SK-N-SH treated with all-trans-retinoic acid at 6 μM for 48 hours (cell line): Measurements from ENCODE around the gene UTRN.

Source experiments
- ATAC-seq: fragments of 200-7000 bp; cut with Tn5 transposase; 3 replicates; pipeline ENCODE4 v1.9.1; 2020; ENCODE audit warnings: mild to moderate bottlenecking, moderate library complexity
- ARNTL ChIP-seq: fragments of 450-650 bp; formaldehyde crosslinking; IDR thresholded peaks from 2 replicates; pipeline ENCODE4 v1.5.0; 2020; ENCODE audit warnings: low read depth, mild to moderate bottlenecking, moderate library complexity, borderline replicate concordance
- BACH2 ChIP-seq: fragments of 250-450 bp; sonication (Bioruptor Pico); IDR thresholded peaks from 2 replicates; pipeline ENCODE4 v1.9.0; 2021; ENCODE audit warnings: mild to moderate bottlenecking, borderline replicate concordance
- CREB5 ChIP-seq: fragments of 250-450 bp; sonication (Bioruptor Pico); IDR thresholded peaks from 2 replicates; pipeline ENCODE4 v1.5.1; 2020; ENCODE audit warnings: low read depth, mild to moderate bottlenecking, moderate library complexity
- CSDC2 ChIP-seq: fragments of 250-450 bp; sonication (Bioruptor Pico); IDR thresholded peaks from 2 replicates; pipeline ENCODE4 v1.5.0; 2020; ENCODE audit warnings: mild to moderate bottlenecking, moderate library complexity
- ESRRG ChIP-seq: fragments of 250-450 bp; sonication (Bioruptor Pico); IDR thresholded peaks from 2 replicates; pipeline ENCODE4 v1.6.1; 2021; ENCODE audit warnings: mild to moderate bottlenecking
- GLIS3 ChIP-seq: fragments of 250-450 bp; sonication (Bioruptor Pico); IDR thresholded peaks from 2 replicates; pipeline ENCODE4 v1.5.0; 2020; ENCODE audit warnings: mild to moderate bottlenecking, moderate library complexity
- ISL1 ChIP-seq: fragments of 250-450 bp; sonication (Bioruptor Pico); IDR thresholded peaks from 2 replicates; pipeline ENCODE4 v2.1.2; 2022; ENCODE audit warnings: mild to moderate bottlenecking, moderate library complexity
- OSR1 ChIP-seq: fragments of 250-450 bp; sonication (Bioruptor Pico); IDR thresholded peaks from 2 replicates; pipeline ENCODE4 v1.8.0; 2022; ENCODE audit warnings: moderate library complexity, mild to moderate bottlenecking, inconsistent platforms
- PATZ1 ChIP-seq: fragments of 250-450 bp; sonication (Bioruptor Pico); IDR thresholded peaks from 2 replicates; pipeline ENCODE4 v1.8.0; 2020; ENCODE audit warnings: mild to moderate bottlenecking, moderate library complexity, borderline replicate concordance
- POU6F1 ChIP-seq: fragments of 250-450 bp; sonication (Bioruptor Pico); IDR thresholded peaks from 2 replicates; pipeline ENCODE4 v1.8.0; 2021; ENCODE audit warnings: low read depth, mild to moderate bottlenecking, moderate library complexity, borderline replicate concordance
- PPARA ChIP-seq: fragments of 250-450 bp; sonication (Bioruptor Pico); IDR thresholded peaks from 2 replicates; pipeline ENCODE4 v1.5.0; 2020; ENCODE audit warnings: mild to moderate bottlenecking, borderline replicate concordance
- RARB ChIP-seq: fragments of 250-450 bp; sonication (Bioruptor Pico); IDR thresholded peaks from 2 replicates; pipeline ENCODE4 v1.8.0; 2021; ENCODE audit warnings: mild to moderate bottlenecking, moderate library complexity
- SNAI2 ChIP-seq: fragments of 250-450 bp; sonication (Bioruptor Pico); IDR thresholded peaks from 2 replicates; pipeline ENCODE4 v1.5.0; 2020; ENCODE audit warnings: mild to moderate bottlenecking, moderate library complexity
- TCF4 ChIP-seq: fragments of 250-450 bp; sonication (Bioruptor Pico); IDR thresholded peaks from 2 replicates; pipeline ENCODE4 v1.8.0; 2021; ENCODE audit warnings: mild to moderate bottlenecking, moderate library complexity, borderline replicate concordance
- TOX ChIP-seq: fragments of 250-450 bp; sonication (Bioruptor Pico); IDR thresholded peaks from 2 replicates; pipeline ENCODE4 v1.8.0; 2021; ENCODE audit warnings: mild to moderate bottlenecking, moderate library complexity, borderline replicate concordance
- TSHZ2 ChIP-seq: fragments of 250-450 bp; sonication (Bioruptor Pico); IDR thresholded peaks from 2 replicates; pipeline ENCODE4 v1.5.0; 2020; ENCODE audit warnings: mild to moderate bottlenecking, moderate library complexity
- ZC3H10 ChIP-seq: fragments of 250-450 bp; sonication (Bioruptor Pico); IDR thresholded peaks from 2 replicates; pipeline ENCODE4 v1.5.1; 2021; ENCODE audit warnings: mild to moderate bottlenecking, moderate library complexity
- ZFP3 ChIP-seq: fragments of 250-450 bp; sonication (Bioruptor Pico); IDR thresholded peaks from 2 replicates; pipeline ENCODE4 v1.5.0; 2020; ENCODE audit warnings: mild to moderate bottlenecking, moderate library complexity
- ZFP30 ChIP-seq: fragments of 450-650 bp; formaldehyde crosslinking; IDR thresholded peaks from 2 replicates; pipeline ENCODE4 v1.5.0; 2022; ENCODE audit warnings: mild to moderate bottlenecking, moderate library complexity
- ZNF565 ChIP-seq: fragments of 450-650 bp; formaldehyde crosslinking; conservative IDR thresholded peaks from 2 replicates; pipeline ENCODE4 v1.5.0; 2020; ENCODE audit warnings: low read depth, mild to moderate bottlenecking, moderate library complexity
- ZNF70 ChIP-seq: fragments of 450-650 bp; formaldehyde crosslinking; IDR thresholded peaks from 2 replicates; pipeline ENCODE4 v1.5.0; 2020; ENCODE audit warnings: mild to moderate bottlenecking, moderate library complexity
- ZNF8 ChIP-seq: fragments of 450-650 bp; formaldehyde crosslinking; IDR thresholded peaks from 2 replicates; pipeline ENCODE4 v1.5.0; 2020; ENCODE audit warnings: mild to moderate bottlenecking, moderate library complexity

Gene UTRN

GRCh38 chr6:144310765-144311164, 25.6 kb downstream of the UTRN start:
- TF ChIP-seq ESRRG (CRISPR knock-in tag) (no peak), SNAI2 (CRISPR knock-in tag) (no peak), ZFP3 (no peak), TOX (CRISPR knock-in tag) (no peak), ZNF565 (CRISPR knock-in tag) (no peak), CSDC2 (CRISPR knock-in tag) (no peak), ZFP30 (CRISPR knock-in tag) (no peak), PATZ1 (CRISPR knock-in tag) (no peak), PPARA (CRISPR knock-in tag) (no peak), ISL1 (CRISPR knock-in tag) (no peak), ARNTL (CRISPR knock-in tag) (no peak), RARB (CRISPR knock-in tag) (no peak), CREB5 (no peak), TCF4 (CRISPR knock-in tag) (no peak), ZNF8 (CRISPR knock-in tag) (no peak), OSR1 (CRISPR knock-in tag) (no peak), ZC3H10 (CRISPR knock-in tag) (no peak), TSHZ2 (CRISPR knock-in tag) (no peak)
- ATAC-seq = peak; percentile 11; the same call in 1 of the 3 replicates

- TF ChIP-seq ZFP3 (no peak), ZNF70 (CRISPR knock-in tag) (no peak), POU6F1 (no peak), ARNTL (CRISPR knock-in tag) (no peak), ESRRG (CRISPR knock-in tag) (no peak), ZFP30 (CRISPR knock-in tag) (no peak), OSR1 (CRISPR knock-in tag) (no peak), ZNF565 (CRISPR knock-in tag) (no peak), CREB5 (no peak), SNAI2 (CRISPR knock-in tag) (no peak), TOX (CRISPR knock-in tag) (no peak), RARB (CRISPR knock-in tag) (no peak), GLIS3 (CRISPR knock-in tag) (no peak), BACH2 (CRISPR knock-in tag) (no peak), ISL1 (CRISPR knock-in tag) (no peak), ZC3H10 (CRISPR knock-in tag) (no peak), ZNF8 (CRISPR knock-in tag) (no peak)
- no peak for ATAC-seq
Measured at GRCh38 chr6:144311361-144311760, 26.2 kb downstream of the UTRN start.
